Fibroblast of mammary gland (primary cell): Measurements from ENCODE around the gene TDRD9.
A peak's percentile ranks its signal among the peaks of the same experiment; 100 is the strongest.
"Not testable (repeated sequence)": the region's sequence is repeated elsewhere in the genome, so short reads cannot be mapped to it uniquely, and the experiment has no call there.

Source experiments
- DNase-seq: peaks from one replicate; pipeline ENCODE4 v3.0.0-alpha.2; 2010; ENCODE audit warnings: low read depth
- H3K4me3 ChIP-seq: 2 replicates; pipeline ENCODE4 v1.5.1; 2011; ENCODE audit warnings: low read depth, mild to moderate bottlenecking, low read length, moderate library complexity; ENCODE audit not compliant: control insufficient read depth
- TF ChIP-seq, protein P1 (sequence below): conservative IDR thresholded peaks from 2 replicates; pipeline ENCODE4 v1.5.1; 2011; ENCODE audit warnings: low read depth, low read length, inconsistent platforms; ENCODE audit not compliant: control insufficient read depth, insufficient read depth

The TDRD9 gene

GRCh38 chr14:103910262-103910935 lies 17.9 kb upstream of the TDRD9 start:
- no peak overlapping the region for H3K4me3 ChIP-seq
- peak; percentile 69 for DNase-seq
- TF ChIP-seq, protein P1, sequence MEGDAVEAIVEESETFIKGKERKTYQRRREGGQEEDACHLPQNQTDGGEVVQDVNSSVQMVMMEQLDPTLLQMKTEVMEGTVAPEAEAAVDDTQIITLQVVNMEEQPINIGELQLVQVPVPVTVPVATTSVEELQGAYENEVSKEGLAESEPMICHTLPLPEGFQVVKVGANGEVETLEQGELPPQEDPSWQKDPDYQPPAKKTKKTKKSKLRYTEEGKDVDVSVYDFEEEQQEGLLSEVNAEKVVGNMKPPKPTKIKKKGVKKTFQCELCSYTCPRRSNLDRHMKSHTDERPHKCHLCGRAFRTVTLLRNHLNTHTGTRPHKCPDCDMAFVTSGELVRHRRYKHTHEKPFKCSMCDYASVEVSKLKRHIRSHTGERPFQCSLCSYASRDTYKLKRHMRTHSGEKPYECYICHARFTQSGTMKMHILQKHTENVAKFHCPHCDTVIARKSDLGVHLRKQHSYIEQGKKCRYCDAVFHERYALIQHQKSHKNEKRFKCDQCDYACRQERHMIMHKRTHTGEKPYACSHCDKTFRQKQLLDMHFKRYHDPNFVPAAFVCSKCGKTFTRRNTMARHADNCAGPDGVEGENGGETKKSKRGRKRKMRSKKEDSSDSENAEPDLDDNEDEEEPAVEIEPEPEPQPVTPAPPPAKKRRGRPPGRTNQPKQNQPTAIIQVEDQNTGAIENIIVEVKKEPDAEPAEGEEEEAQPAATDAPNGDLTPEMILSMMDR: peak; percentile 67

DNA sequence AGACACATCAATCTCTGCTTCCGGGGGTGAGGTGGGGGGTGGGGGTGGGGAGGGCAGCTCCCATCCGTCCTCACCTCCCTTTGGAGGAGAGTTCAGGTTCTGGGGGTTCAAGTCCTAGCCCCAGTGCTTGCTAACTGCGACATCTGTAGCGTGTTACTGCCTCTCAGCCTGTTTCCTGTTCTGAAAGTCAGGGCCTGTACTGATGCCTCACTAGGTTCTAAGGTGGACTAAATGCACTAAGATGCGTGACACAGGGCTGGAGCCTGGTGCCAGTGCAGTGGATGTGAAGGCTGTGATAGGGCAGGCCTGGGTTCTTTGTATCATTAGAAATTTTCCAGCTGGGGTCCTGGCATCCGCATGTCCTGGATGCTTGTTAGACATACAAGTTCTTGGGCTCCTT lies 17.3 kb upstream of the TDRD9 start:
- TF ChIP-seq, protein P1: no peak
- H3K4me3 ChIP-seq: no peak overlapping the region
- DNase-seq: no peak

DNA sequence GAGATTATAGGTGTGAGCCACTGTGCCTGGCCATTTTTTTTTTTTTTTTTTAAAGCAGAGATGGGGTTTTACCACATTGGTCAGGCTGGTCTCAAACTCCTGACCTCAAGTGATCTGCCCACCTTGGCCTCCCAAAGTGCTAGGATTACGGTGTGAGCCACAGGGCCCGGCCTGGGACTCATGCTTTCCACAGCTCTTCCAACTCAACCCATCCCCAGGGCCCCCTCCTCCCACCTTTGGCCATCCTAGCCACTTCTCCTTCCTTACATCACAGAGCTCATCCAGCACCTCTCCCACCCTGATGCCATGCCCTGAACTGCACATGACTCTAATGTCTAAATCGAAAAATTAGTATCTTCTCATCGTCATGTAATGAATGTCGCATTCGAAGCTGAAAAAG lies 12.6 kb upstream of the TDRD9 start:
- no peak for DNase-seq
- TF ChIP-seq, protein P1: no peak
- no peak overlapping the region for H3K4me3 ChIP-seq

- peak overlapping the region; percentile 15 for H3K4me3 ChIP-seq
- TF ChIP-seq, protein P1: no peak
- DNase-seq: peak; percentile 93
Measured at GRCh38 chr14:103916636-103917262, 11.5 kb upstream of the TDRD9 start.

DNA sequence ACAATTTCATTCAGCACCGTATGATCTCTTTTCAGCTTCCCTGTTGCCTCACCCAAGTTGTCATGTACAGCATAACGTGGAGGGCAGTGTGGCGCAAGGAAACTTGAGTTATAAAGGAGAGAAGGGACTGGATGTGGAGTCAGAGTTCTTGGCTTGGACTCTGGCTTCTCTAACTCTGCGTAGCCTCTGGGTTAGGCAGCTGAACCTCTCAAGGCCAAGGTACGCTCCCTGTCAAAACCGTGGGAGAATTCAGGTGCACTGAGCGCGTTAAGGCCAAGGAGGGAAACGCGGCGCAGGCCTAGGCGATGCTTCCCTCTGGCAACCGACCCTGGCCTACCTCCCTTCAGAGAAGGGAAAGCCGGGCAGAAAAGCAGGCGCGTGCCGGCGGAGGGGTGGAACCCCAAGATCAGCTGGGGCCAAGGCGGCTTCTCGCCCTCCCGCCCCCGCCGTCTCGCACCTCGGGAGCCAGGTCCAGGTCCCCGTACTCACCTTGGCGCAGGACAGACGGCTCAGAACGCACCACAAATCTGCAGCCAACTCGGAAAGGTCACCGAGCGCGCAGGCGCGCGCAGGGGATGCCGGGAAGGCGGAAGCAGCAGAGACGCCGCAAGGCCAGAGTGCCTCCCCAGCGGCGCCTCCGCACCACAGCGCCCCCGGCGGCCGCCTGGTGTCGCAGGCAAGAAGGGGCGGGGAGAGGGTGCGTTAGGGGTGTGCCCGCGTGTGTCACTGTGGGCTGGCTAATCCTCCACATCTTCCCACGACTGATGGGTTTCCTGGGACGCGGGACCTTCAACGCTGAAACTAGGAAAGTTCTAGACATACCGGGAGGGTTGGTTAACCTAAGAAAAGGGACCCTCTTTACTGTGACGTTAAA lies 7.0 kb upstream of the TDRD9 start:
- peak overlapping the region; percentile 98 for H3K4me3 ChIP-seq
- DNase-seq: peak; percentile 89
- TF ChIP-seq, protein P1: peak; percentile 60

DNA sequence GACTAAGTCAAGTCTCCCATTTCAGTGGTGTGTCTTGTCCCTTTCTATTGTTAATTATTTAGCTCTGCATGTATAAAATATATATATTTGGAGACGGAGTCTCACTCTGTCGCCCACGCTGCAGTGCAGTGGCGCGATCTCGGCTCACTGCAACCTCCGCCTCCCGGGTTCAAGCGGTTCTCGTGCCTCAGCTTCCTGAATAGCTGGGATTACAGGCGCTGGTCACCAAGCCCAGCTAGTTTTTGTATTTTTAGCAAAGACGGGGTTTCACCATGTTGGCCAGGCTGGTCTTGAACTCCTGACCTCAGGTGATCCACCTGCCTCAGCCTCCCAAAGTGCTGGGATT lies 6.4 kb upstream of the TDRD9 start:
- not testable (repeated sequence) for DNase-seq
- peak overlapping the region; percentile 45 for H3K4me3 ChIP-seq

DNA sequence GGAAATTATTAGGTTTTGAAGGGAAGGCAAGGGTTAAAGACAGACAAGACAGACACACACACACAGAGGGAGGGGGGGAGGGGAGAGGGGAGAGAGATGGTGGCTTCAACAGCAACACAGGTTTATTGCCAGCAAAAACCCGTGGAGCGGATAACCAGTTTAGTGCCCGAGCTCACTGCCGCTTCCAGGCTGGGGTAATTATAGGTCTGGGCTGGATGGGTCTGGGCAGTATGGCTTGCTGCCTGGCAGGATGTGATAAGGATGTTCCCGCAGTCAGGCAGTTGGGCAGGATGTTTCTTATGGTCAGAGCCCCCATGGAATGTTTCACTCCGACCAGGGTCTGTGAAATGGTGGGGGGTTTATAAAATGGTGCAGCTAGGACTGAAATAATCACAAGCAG lies 4.4 kb upstream of the TDRD9 start:
- no peak overlapping the region for H3K4me3 ChIP-seq
- no peak for DNase-seq
- TF ChIP-seq, protein P1: no peak
